Calu3 (cell line): ENCODE measurements around the gene AFAP1. TPM values are rescaled to one million over a fixed set of nuclear protein-coding genes. Genes with fewer than 3 reads are reported as not detected.

Experiments
- BruUV-seq: library from RNA; stranded (reverse); fragments of 400-500 nt; replicated peaks from 2 replicates; lab custom pipeline; 2021; lab: Mats Ljungman, UMichigan
- CTCF ChIA-PET: fragments of 300-600 bp; sonication (Branson Sonifier 250); formaldehyde crosslinking; loops from one replicate; lab custom pipeline; 2022; ENCODE audit warnings: antibody characterized with exemption; lab: Charles Lee
- DNase-seq: peaks from one replicate; pipeline ENCODE4 v3.0.0; 2022
- H3K27ac Mint-ChIP-seq: one replicate; pipeline ENCODE4 v1.8.0; 2022; ENCODE audit warnings: mixed read lengths; ENCODE audit not compliant: unreplicated experiment
- H3K27me3 Mint-ChIP-seq: one replicate; pipeline ENCODE4 v1.8.0; 2022; ENCODE audit warnings: mixed read lengths; ENCODE audit not compliant: unreplicated experiment
- H3K36me3 Mint-ChIP-seq: one replicate; pipeline ENCODE4 v1.8.0; 2022; ENCODE audit warnings: mild to moderate bottlenecking, moderate library complexity, mixed read lengths; ENCODE audit not compliant: insufficient read depth, unreplicated experiment
- H3K4me1 Mint-ChIP-seq: one replicate; pipeline ENCODE4 v1.8.0; 2022; ENCODE audit warnings: mild to moderate bottlenecking, low read depth, mixed read lengths; ENCODE audit not compliant: unreplicated experiment
- H3K4me3 Mint-ChIP-seq: one replicate; pipeline ENCODE4 v1.8.0; 2022; ENCODE audit warnings: mild to moderate bottlenecking, low read depth, moderate library complexity, mixed read lengths; ENCODE audit not compliant: unreplicated experiment
- H3K9me3 Mint-ChIP-seq: one replicate; pipeline ENCODE4 v1.8.0; 2022; ENCODE audit warnings: low read depth, mixed read lengths; ENCODE audit not compliant: unreplicated experiment
- intact Hi-C: fragments of 100-400 bp; cut with micrococcal nuclease; formaldehyde crosslinking; loops from one replicate; pipeline ENCODE4 v1.10.0; 2022; ENCODE audit not compliant: unreplicated experiment
- total RNA-seq: library from RNA; stranded (reverse); gene quantifications from 2 replicates; pipeline ENCODE4 v1.2.3, GENCODE V29; 2022
- TF ChIP-seq, protein P1 (sequence below): fragments of 200-600 bp; IDR thresholded peaks from one replicate; pipeline ENCODE4 v1.8.0; 2022; ENCODE audit warnings: antibody characterized with exemption; ENCODE audit not compliant: unreplicated experiment

AFAP1 gene
- total RNA-seq, 1 experiment from 2014 or later: 40.1 TPM

- CTCF ChIA-PET: no interaction called here
- no peaks in the 10 kb centered on the region for H3K27me3 Mint-ChIP-seq
- no peak overlapping the region for H3K27ac Mint-ChIP-seq
- no peak for DNase-seq
- H3K9me3 Mint-ChIP-seq: no peaks in the 10 kb centered on the region
- peaks cover 34% of the 10 kb centered on the region for H3K36me3 Mint-ChIP-seq
- BruUV-seq: no TSS peak
- TF ChIP-seq, protein P1, sequence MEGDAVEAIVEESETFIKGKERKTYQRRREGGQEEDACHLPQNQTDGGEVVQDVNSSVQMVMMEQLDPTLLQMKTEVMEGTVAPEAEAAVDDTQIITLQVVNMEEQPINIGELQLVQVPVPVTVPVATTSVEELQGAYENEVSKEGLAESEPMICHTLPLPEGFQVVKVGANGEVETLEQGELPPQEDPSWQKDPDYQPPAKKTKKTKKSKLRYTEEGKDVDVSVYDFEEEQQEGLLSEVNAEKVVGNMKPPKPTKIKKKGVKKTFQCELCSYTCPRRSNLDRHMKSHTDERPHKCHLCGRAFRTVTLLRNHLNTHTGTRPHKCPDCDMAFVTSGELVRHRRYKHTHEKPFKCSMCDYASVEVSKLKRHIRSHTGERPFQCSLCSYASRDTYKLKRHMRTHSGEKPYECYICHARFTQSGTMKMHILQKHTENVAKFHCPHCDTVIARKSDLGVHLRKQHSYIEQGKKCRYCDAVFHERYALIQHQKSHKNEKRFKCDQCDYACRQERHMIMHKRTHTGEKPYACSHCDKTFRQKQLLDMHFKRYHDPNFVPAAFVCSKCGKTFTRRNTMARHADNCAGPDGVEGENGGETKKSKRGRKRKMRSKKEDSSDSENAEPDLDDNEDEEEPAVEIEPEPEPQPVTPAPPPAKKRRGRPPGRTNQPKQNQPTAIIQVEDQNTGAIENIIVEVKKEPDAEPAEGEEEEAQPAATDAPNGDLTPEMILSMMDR: no peak
- H3K4me1 Mint-ChIP-seq: no peaks in the 10 kb centered on the region
- no peak overlapping the region for H3K4me3 Mint-ChIP-seq
- intact Hi-C loops: no loop called here
Measured at GRCh38 chr4:7777017-7777710, 162.5 kb downstream of the AFAP1 start.

DNA sequence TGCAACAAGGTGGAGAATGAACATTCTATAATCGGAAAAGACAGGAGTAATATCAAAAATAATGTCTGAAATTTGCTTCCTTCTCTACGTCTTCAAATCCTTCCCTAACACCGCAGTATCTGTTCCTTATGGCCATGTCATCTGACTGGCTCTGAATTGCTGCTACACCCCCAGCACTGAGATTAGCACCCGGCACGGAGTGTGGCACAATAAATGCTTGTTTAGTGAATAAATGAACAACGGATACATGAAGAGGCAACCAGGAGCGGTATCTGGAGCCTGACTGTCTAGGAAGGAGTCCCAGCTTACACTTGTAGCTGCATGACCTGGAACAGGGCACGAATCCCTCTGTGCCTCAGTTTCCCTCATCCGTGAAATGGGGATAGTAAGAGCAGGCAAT is 164.3 kb downstream of the AFAP1 start:
- H3K9me3 Mint-ChIP-seq: no peaks in the 10 kb centered on the region
- H3K4me1 Mint-ChIP-seq: peaks cover 2% of the 10 kb centered on the region
- no peak overlapping the region for H3K27ac Mint-ChIP-seq
- no TSS peak for BruUV-seq
- CTCF ChIA-PET: interaction anchor here (0.6 kb wide), 1 partner anchor 93 kb away, joined by 11 read pairs; no protein-coding TSS in a partner anchor
- no peaks in the 10 kb centered on the region for H3K27me3 Mint-ChIP-seq
- peaks cover 47% of the 10 kb centered on the region for H3K36me3 Mint-ChIP-seq
- no peak for DNase-seq
- H3K4me3 Mint-ChIP-seq: no peak overlapping the region
- TF ChIP-seq, protein P1: no peak
- intact Hi-C loops: no loop called here

DNA sequence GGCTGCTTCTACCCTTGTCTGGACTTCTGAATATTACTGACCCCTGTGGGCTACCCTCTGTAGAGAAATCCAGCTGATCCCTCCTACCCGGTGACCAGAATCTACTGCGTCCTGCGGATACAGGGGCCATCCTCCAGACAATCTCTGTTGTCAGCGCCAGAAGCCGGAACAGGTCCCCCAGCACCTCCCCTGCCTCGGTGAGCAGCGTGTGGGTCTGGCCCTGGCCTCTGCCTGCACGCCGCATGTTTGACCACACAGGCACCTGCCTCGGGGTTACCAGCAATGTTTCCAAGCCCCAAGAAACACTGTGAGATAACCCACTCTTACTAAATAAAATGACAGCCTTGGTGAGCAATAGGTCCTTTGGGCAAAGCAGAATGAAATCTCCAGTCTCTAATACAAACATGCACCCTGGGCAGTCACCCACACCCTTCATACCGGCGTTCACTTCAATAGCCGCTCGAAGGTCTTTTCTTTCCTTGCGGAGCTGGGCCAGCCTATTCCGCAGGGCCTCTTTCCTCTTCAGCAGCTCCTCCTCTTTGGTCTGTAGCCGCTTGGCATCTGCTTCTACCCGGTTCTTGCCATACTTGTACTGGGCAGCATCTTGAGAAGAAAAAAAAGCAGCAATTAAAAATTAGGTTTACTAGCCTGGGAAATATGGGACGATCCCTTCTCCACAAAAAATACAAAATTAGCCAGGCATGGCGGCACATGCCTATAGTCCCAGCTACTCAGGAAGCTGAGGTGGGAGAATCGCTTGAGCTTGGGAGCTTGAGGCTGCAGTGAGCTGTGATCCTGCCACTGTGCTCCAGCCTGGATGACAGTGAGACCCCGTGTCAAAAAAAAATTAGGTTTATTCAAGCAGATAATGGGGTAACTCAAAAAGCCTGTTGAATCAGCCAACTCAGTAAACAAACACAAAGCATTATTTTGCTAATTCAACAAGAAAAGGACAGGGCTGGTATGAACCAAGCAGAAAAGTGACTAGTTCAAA is 165.1 kb downstream of the AFAP1 start:
- Mint-ChIP-seq H3K36me3 (peaks cover 54% of the 10 kb centered on the region), H3K27ac (no peak overlapping the region), H3K27me3 (no peaks in the 10 kb centered on the region), H3K4me1 (peaks cover 9% of the 10 kb centered on the region), H3K9me3 (no peaks in the 10 kb centered on the region), H3K4me3 (no peak overlapping the region)
- CTCF ChIA-PET: no interaction called here
- intact Hi-C loops: no loop called here
- TSS peak; percentile 10 for BruUV-seq
- no peak for DNase-seq
- TF ChIP-seq, protein P1: no peak

DNA sequence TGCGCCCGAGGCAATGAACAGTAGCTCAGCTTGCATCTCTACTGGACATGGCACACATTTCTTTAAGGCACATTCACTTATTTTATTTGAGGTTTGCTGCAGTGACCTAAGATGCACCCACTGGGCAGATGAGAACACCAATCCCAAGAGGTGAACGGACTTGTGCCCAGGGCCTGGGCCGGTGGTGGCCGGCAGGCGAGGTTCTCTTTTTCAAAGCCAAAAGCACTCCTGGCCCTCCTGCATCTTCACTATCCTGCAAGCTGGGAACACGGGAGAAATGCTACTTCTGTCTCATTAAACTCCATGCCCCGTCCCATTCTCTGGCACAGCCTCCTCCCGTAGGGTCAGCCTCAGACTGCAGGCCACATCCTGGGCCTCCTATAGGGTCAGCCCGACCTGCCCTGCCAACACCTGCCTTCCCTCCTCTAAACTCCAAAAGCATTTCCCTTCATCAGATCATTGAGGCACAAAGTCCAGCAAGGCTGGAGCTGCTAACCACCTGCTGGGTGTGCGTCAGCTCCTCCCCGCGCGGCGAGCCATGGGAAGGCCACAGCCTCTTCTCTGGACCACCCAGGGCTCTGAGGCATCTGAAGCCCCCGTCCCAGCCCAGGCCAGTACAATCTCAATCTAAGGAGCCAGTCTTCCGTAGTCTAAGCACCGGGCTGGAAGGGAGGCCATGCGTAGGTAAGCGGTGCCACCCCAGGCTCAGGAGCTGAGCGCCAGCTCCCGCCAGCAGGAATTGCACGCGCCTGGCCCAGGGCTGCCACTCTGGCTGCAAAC is 166.1 kb downstream of the AFAP1 start:
- no TSS peak for BruUV-seq
- TF ChIP-seq, protein P1: no peak
- no peaks in the 10 kb centered on the region for H3K9me3 Mint-ChIP-seq
- peaks cover 9% of the 10 kb centered on the region for H3K4me1 Mint-ChIP-seq
- DNase-seq: no peak
- no peaks in the 10 kb centered on the region for H3K27me3 Mint-ChIP-seq
- CTCF ChIA-PET: no interaction called here
- peak overlapping the region; percentile 47 for H3K27ac Mint-ChIP-seq
- H3K4me3 Mint-ChIP-seq: no peak overlapping the region
- intact Hi-C loops: no loop called here
- peaks cover 64% of the 10 kb centered on the region for H3K36me3 Mint-ChIP-seq
